Measurements from ENCODE around the gene NTMT1.
A peak's percentile ranks its signal among the peaks of the same experiment; 100 is the strongest.

NTMT1 gene

DNA sequence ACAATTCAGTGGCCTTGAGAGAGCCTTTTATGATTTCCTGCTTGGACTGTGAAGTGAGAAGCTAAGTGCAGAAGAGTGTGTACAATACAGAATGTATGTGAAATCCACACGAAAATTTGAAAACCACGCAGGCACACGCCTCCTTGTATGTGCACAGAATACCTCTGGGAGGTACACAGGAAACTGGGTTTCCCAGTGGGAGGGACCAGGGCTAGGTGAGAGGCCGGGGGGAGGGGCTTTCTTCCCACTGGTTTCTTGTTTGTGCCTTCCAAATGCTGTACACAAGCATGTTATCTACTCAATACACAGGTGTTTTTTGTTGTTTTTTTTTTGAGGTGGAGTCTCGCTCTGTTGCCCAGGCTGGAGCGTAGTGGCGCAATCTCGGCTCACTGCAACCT lies 21.2 kb upstream of the NTMT1 start:
- Mint-ChIP-seq H3K27ac (no peak overlapping the region), H3K36me3 (ENCODE audit: low read depth) (no peaks in the 10 kb centered on the region), H3K9me3 (no peaks in the 10 kb centered on the region), H3K4me1 (ENCODE audit: low read depth) (peaks cover 41% of the 10 kb centered on the region), H3K27me3 (no peaks in the 10 kb centered on the region), H3K4me3 (no peak overlapping the region)
- intact Hi-C loops (cut with micrococcal nuclease), result loop anchor here (10.0 kb wide), 1 partner anchor 270 kb away; no protein-coding TSS in a partner anchor

DNA sequence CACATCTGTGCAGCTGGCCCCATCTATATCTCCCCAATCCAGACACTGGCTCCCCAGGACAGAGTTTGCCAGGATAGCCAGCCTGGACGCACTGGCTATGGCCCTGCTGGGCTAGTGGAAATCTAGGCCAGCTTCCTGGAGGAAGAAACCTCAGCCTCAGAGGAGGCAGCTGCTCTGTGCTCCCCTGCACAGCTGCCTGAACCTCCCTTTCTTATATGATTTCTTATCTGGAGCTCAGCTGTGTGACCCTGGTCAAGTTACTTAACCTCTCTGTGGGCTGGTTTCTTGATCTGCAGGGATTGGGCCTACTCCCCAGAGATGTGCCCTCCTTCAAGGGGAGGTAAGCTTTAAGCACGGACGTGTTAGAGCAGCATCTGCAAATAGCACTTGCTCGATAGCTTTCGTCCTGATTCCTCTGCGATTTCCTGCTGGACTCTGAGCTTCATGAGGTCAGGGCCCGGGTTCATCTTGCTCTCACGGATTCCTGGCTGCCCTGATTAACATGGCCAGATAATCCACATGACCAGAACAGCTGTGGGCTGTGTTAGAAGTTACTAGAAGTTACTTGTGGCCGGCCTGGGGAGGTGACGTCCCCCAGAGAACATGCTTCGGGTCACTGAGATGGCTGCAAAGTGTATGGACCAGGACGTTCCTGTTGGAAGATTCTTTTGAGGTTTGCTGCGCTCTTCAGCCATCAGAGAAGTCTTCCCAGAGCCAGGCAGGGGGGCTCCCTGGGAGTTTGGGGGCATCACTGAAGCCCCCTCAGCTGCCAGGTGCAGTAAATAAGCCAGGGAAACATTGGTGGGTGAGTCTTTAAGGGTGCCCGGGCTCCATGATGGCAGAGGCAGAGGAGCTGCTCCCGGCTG lies 19.6 kb upstream of the NTMT1 start:
- Mint-ChIP-seq H3K9me3 (no peaks in the 10 kb centered on the region), H3K4me3 (no peak overlapping the region), H3K36me3 (ENCODE audit: low read depth) (no peaks in the 10 kb centered on the region), H3K27me3 (no peaks in the 10 kb centered on the region), H3K4me1 (ENCODE audit: low read depth) (peaks cover 53% of the 10 kb centered on the region), H3K27ac (peak overlapping the region; percentile 69)
- intact Hi-C loops (cut with micrococcal nuclease), result loop anchor here (10.0 kb wide), 1 partner anchor 272 kb away; no protein-coding TSS in a partner anchor

DNA sequence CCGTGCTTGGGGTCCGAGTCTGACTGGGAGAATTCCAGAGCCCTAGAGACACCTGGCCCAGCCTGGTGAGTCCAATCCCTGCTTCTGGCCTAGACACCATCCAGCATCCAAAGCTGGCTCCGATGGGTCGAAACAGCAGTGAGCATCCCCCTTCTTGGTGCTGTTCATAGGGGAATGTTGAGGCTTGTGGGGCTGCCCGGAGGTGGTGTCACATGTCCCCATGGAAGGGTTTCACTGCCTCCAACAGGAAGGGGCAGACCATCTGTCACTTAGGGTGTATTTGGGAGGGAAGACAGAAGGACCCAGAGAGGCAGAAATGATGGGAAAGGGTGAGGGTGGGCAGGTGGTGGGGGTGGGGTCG lies 19.0 kb upstream of the NTMT1 start:
- Mint-ChIP-seq H3K27me3 (peaks cover 3% of the 10 kb centered on the region), H3K9me3 (no peaks in the 10 kb centered on the region), H3K4me3 (no peak overlapping the region), H3K36me3 (ENCODE audit: low read depth) (no peaks in the 10 kb centered on the region), H3K4me1 (ENCODE audit: low read depth) (peaks cover 53% of the 10 kb centered on the region), H3K27ac (peak overlapping the region; percentile 69)
- intact Hi-C loops (cut with micrococcal nuclease), result loop anchor here (10.0 kb wide), 1 partner anchor 272 kb away; no protein-coding TSS in a partner anchor

DNA sequence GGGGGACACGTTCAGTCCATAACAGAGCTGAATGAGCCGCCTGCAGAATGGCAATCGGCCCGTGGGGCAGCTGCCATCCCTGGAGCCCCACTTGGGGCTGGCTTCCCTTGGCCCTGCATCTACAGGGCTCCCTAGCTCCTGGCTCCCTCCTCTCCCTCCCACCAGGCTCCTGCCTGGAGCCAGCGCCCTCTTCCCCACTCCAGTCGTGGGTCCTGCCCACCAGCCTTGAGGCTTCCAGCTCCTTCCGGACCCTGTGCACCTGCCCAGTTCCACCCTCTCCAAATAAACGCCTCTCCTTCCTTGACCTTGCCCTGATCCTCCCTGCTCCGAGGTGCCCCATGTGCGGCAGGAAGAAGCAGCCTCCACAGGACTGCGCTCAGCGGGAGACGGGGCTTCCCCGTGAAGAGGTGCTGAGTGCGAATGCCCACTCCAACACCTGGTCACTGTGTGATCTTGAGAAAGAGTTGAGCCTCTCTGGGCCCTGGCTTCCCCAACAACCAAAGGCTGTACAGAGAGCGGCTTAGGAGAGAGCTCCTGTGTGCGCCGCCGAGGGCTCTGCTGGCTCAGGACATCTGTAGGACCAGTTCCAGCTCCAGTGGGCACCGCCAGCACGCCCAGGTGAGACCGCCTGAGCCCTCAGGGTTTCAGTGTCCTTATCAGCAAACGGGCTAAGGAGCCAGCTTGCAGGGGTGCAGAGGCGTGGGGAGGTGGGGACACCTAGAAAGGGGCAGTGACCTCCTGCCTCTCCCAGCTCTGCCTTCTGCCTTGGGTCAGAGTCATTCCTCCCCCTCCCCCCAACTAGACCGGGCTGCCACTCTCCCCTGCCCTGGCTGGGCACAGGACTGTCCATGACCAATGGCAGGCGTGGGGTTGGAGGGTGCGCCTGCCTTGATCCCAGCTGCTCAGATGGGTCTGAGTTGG lies 17.1 kb upstream of the NTMT1 start:
- intact Hi-C loops (cut with micrococcal nuclease), result loop anchor here (10.0 kb wide), 1 partner anchor 274 kb away; no protein-coding TSS in a partner anchor
- no peaks in the 10 kb centered on the region for H3K36me3 Mint-ChIP-seq (ENCODE audit: low read depth)
- H3K27me3 Mint-ChIP-seq, result peaks cover 19% of the 10 kb centered on the region
- H3K27ac Mint-ChIP-seq, result peak overlapping the region; percentile 69
- no peak overlapping the region for H3K4me3 Mint-ChIP-seq
- no peaks in the 10 kb centered on the region for H3K9me3 Mint-ChIP-seq
- H3K4me1 Mint-ChIP-seq (ENCODE audit: low read depth), result peaks cover 42% of the 10 kb centered on the region

DNA sequence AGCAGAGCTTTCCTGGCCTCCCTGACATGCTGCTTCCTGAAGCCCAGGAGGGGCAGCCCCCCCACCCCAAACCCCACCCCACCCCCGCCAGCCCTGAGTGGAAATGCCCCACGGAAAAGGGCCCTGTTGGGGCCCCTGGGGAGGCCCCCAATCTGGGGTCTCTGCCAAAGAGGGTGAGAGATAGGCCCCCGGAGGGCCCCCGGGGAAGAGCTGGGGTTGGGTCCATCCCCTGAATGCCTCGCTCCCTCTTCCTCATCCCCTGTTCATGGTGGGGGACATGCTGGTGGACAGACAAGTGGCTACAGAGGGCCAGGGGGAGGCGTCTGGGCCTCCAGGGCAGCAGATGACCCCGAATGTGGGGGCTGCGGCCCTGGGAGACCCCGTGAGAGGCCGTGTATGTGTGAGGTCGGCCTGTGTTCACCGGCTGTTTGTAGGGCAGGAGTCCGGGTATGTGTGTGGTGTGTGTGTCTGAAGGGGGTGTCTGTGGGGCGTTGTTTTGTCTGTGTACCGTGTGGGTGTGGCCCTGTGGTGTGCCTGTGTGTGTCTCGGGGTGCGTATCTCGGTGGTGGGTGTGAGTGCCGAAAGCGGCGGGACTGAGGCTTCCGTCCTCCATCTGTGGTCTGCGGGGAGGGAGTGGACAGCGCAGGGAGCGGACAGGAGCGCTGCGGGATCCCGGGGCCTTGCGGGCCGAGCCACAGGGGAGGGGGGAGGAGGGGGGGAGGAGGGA lies 16.3 kb upstream of the NTMT1 start:
- H3K9me3 Mint-ChIP-seq, result no peaks in the 10 kb centered on the region
- intact Hi-C loops (cut with micrococcal nuclease), result loop anchor here (1.0 to 10.0 kb wide), 4 partner anchors 275 to 479 kb away; partner anchors contain the start of gene IER5L
- H3K27ac Mint-ChIP-seq, result peak overlapping the region; percentile 83
- H3K4me1 Mint-ChIP-seq (ENCODE audit: low read depth), result peaks cover 42% of the 10 kb centered on the region
- H3K27me3 Mint-ChIP-seq, result peaks cover 26% of the 10 kb centered on the region
- H3K4me3 Mint-ChIP-seq, result peak overlapping the region; percentile 84
- H3K36me3 Mint-ChIP-seq (ENCODE audit: low read depth), result no peaks in the 10 kb centered on the region

DNA sequence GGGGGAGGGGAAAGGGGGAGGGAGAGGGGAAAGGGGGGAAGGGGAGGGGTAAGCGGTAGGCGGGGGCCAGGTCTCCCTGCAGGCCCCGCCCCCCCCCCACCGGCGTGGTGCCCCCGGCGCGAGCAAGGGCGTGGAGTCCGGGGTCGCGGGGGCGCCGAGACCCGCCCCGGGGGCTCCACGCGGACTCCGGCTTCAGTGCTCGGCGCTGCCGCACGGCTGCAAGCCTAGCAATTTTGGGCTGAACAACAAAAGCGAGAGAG lies 15.8 kb upstream of the NTMT1 start:
- H3K4me3 Mint-ChIP-seq, result peak overlapping the region; percentile 84
- intact Hi-C loops (cut with micrococcal nuclease), result loop anchor here (1.0 to 10.0 kb wide), 3 partner anchors 435 to 479 kb away; partner anchors contain the start of gene IER5L
- H3K36me3 Mint-ChIP-seq (ENCODE audit: low read depth), result no peaks in the 10 kb centered on the region
- H3K9me3 Mint-ChIP-seq, result no peaks in the 10 kb centered on the region
- peaks cover 42% of the 10 kb centered on the region for H3K4me1 Mint-ChIP-seq (ENCODE audit: low read depth)
- peak overlapping the region; percentile 83 for H3K27ac Mint-ChIP-seq
- peaks cover 26% of the 10 kb centered on the region for H3K27me3 Mint-ChIP-seq

DNA sequence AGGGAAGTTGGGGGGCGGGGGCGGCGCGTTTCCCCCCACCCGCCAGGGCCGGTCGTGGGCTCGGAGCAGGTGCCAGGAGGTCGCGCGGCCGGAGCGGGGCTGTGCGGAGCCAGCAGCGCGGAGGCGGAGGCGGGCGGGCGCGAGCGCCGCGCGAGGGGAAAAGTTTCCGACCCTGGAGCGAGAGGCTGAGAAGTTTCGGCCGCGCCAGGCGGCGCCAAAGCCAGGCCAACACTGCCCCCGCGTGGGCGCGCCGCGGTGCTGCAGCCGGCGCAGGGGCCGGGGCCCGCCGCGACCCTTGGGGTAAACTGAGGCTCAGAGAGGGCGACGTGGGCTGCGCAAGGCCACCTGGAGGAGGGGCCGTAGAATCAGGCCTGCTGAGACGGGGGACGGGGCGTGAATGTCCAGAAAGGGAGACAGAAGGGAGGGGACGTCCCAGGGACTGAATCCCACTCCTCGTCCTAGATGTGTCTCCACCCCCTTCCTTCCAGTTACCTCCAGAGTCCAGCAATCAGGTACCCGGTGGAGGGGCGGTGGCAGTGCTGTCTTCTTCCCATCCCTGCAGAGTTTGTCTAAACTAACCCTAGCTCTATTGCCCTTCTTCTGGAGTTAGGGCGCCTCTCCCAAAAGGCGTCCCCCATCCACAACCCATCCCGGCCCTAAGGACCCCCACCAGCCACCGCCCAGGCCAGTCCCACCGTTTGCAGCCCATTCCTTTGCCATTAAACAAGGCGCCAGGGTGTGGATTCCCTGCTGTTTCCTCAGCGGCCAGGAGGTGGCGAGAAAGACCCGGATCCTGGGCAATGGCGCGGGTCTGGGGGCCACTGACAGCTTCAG lies 15.3 kb upstream of the NTMT1 start:
- Mint-ChIP-seq H3K4me3 (peak overlapping the region; percentile 84), H3K27me3 (peaks cover 26% of the 10 kb centered on the region), H3K36me3 (ENCODE audit: low read depth) (no peaks in the 10 kb centered on the region), H3K4me1 (ENCODE audit: low read depth) (peaks cover 42% of the 10 kb centered on the region), H3K27ac (peak overlapping the region; percentile 83), H3K9me3 (no peaks in the 10 kb centered on the region)
- intact Hi-C loops (cut with micrococcal nuclease), result loop anchor here (1.0 to 10.0 kb wide), 3 partner anchors 436 to 480 kb away; partner anchors contain the start of gene IER5L

DNA sequence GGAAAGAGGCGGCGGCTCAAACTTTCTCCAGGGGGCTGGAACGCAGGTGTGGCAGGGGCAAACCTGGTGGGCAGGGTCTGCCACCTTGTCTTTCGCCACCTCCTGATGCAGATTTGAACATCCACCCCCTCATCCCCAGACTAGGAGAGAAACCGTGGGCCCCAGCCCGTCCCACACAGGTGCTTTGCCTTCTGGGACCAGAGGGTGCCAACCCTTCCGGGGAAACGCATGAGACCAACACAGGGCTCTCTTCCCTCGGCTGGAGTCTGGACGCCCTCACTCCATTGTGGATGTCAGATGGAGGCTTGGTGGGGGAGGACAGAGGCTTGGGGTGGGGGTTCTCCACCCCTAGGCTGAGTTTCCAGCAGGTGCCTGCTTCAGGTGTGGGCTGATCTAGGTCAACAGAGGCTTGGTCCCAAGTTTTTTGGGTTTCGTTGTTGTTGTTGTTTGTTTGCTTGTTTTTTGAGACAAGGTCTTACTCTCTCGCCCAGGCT lies 14.6 kb upstream of the NTMT1 start:
- intact Hi-C loops (cut with micrococcal nuclease), result loop anchor here (2.0 to 10.0 kb wide), 2 partner anchors 437 to 481 kb away; partner anchors contain the start of gene IER5L
- Mint-ChIP-seq H3K9me3 (no peaks in the 10 kb centered on the region), H3K4me1 (ENCODE audit: low read depth) (peaks cover 42% of the 10 kb centered on the region), H3K27me3 (peaks cover 26% of the 10 kb centered on the region), H3K4me3 (no peak overlapping the region), H3K27ac (peak overlapping the region; percentile 83), H3K36me3 (ENCODE audit: low read depth) (no peaks in the 10 kb centered on the region)

DNA sequence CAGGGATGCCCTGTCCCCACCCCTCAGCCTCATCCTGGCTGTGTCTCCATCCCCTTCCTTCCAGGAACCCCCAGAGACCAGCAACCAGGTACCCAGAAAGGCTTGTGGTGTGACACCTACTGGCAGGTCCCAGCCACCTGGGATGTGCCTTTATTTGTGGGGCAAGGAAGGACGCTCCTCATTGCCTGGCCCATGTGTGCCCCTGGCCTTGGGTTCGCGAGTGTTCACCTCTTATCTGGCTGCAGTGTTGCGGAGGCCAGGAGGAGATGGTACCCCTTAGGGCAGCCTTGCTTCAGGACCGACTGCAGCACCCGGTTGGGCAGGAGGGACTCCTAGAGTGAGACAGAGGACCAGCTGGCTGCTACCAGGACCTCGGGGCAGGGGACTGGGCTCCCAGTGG lies 13.8 kb upstream of the NTMT1 start:
- Mint-ChIP-seq H3K36me3 (ENCODE audit: low read depth) (no peaks in the 10 kb centered on the region), H3K27me3 (peaks cover 26% of the 10 kb centered on the region), H3K4me1 (ENCODE audit: low read depth) (peaks cover 38% of the 10 kb centered on the region), H3K9me3 (no peaks in the 10 kb centered on the region), H3K4me3 (no peak overlapping the region), H3K27ac (no peak overlapping the region)
- intact Hi-C loops (cut with micrococcal nuclease), result loop anchor here (10.0 kb wide), 1 partner anchor 437 kb away; the partner anchor contains the start of gene IER5L

DNA sequence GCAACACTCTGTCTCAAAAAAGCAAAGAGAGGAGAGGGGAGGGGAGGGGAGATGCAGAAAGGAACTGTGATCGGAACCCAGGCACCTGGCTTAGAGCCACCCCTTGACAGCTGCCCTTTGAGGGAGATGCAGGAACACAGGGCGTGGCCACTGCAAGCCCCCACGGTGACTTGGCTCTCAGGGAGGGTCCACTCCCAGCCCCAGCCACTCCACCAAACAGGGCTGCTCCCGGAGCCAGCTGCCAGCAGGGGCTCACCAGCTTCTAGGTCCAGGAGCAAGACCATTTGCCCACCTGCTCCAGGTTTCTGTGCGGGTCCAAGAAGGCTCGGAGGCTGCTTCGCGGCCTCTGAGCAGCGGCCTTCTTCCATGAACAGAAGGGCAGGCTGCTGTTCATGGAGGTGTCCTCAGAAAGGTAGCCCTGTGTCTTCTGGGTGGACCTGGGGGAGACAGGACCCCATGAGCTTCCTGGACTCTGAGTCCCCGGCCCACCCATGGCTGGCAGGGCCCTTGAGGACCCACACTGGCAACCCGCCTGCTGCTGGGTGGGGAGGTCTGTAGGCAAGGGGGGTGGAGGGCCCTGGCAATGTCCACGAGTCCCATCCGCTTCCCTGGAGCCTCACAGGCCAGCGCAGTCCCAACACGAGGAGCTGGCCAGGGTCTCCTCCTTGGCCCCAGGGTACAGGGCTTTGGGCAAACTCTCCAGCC lies 13.0 kb upstream of the NTMT1 start:
- peaks cover 30% of the 10 kb centered on the region for H3K27me3 Mint-ChIP-seq
- H3K36me3 Mint-ChIP-seq (ENCODE audit: low read depth), result no peaks in the 10 kb centered on the region
- H3K27ac Mint-ChIP-seq, result no peak overlapping the region
- intact Hi-C loops (cut with micrococcal nuclease), result loop anchor here (10.0 kb wide), 1 partner anchor 438 kb away; the partner anchor contains the start of gene IER5L
- no peak overlapping the region for H3K4me3 Mint-ChIP-seq
- H3K4me1 Mint-ChIP-seq (ENCODE audit: low read depth), result peaks cover 30% of the 10 kb centered on the region
- H3K9me3 Mint-ChIP-seq, result no peaks in the 10 kb centered on the region

DNA sequence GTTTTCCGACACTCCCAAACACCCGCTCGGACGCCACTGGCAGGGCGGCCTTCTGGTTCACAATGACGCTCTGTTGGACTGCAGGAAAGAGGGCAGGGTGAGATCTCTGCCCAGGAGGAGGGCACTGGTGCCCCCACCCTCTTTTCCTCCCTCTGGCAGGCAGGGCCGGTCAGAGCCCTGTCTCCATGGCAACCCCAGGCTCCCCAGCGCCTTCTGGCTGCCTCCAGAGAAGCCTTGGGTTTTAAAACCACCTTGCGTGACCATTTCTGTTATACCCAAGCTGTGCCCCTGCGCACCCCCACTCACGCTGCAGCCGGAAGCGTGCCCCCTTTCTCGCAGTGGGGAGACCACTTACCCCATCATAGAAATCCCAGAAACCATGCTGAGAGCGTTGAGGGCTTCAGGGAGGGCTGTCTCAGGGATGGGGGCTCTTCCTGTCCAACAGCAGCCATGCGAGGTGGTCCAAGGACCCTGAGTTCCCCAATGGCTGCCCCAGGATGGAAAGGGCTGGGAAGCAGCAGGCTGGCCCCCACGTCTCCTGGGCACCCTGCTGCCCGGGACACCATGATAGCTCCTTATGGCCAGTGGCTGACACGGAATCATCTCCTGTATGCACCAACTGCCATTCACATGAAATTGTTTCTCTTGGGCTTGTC lies 12.3 kb upstream of the NTMT1 start:
- intact Hi-C loops (cut with micrococcal nuclease), result loop anchor here (10.0 kb wide), 1 partner anchor 439 kb away; the partner anchor contains the start of gene IER5L
- Mint-ChIP-seq H3K9me3 (no peaks in the 10 kb centered on the region), H3K4me3 (no peak overlapping the region), H3K27me3 (peaks cover 33% of the 10 kb centered on the region), H3K27ac (no peak overlapping the region), H3K4me1 (ENCODE audit: low read depth) (peaks cover 23% of the 10 kb centered on the region), H3K36me3 (ENCODE audit: low read depth) (no peaks in the 10 kb centered on the region)

DNA sequence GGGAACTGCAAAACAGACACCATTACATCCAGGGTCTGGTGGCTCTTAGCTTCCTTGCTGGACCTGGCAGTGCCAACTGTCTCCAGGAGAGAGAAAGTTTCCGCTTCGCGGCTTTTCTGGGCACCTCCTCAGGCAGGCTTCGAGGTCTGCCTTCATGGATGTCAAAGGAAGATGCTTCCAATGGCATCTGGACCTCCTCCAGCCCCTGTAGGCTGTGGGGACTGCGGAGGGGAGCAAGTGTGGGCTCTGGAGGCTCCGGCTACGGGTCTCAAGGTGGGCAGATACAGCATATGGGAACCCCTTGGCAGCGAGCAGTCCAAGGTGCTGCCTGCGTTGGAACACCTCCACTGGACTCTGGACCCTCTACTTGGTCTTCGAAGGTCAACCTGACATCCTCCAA lies 11.0 kb upstream of the NTMT1 start:
- H3K9me3 Mint-ChIP-seq, result no peaks in the 10 kb centered on the region
- no peaks in the 10 kb centered on the region for H3K36me3 Mint-ChIP-seq (ENCODE audit: low read depth)
- peaks cover 45% of the 10 kb centered on the region for H3K27me3 Mint-ChIP-seq
- intact Hi-C loops (cut with micrococcal nuclease), result loop anchor here (10.0 kb wide), 1 partner anchor 440 kb away; the partner anchor contains the start of gene IER5L
- H3K27ac Mint-ChIP-seq, result no peak overlapping the region
- H3K4me1 Mint-ChIP-seq (ENCODE audit: low read depth), result peaks cover 12% of the 10 kb centered on the region
- no peak overlapping the region for H3K4me3 Mint-ChIP-seq

All from dendritic cell treated with granulocyte-macrophage colony-stimulating factor and Interleukin-4, amounts not matched to agents 40 ng/mL and 50 ng/mL, for 4 days (primary cell).